Daoy (cell line): ENCODE results near the gene E2F6. TPM values are rescaled to one million over a fixed set of nuclear protein-coding genes. Genes with fewer than 3 reads are reported as not detected.

Experiments
- DNase-seq: peaks from one replicate; pipeline ENCODE4 v3.0.0-alpha.2; 2015; ENCODE audit warnings: low read depth
- total RNA-seq: library from RNA; depleted of rRNA; stranded (reverse); fragments of >200 nt; shearing (Covaris generic); gene quantifications from 2 replicates; pipeline ENCODE4 v1.2.3, GENCODE V29; 2014

Gene E2F6
- total RNA-seq, 1 experiment from 2014 or later, result 32.2 TPM

GRCh38 chr2:11458753-11459152 lies 7.2 kb downstream of the E2F6 start:
- no peak for DNase-seq

DNA sequence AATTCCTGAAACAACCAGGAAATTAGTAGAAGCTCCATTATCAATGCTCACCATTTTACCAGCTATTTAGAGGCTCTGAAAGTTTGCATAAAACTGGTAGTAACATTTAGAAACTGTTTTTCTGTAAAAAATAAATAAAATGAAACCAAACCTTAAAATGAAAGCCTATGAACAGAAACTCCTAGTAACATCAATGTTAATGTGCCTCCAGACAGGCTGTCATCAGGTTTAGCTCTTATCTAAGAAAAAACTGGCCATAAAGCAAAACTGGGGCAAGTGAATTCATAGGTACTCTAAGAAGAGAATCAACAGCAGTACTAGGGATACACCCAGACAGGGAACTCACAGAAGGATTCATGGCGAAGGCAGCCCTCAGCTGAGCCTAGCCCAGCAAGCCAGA lies 8.0 kb downstream of the E2F6 start:
- no peak for DNase-seq

GRCh38 chr2:11456251-11456650 lies 9.7 kb downstream of the E2F6 start:
- DNase-seq, result no peak

DNA sequence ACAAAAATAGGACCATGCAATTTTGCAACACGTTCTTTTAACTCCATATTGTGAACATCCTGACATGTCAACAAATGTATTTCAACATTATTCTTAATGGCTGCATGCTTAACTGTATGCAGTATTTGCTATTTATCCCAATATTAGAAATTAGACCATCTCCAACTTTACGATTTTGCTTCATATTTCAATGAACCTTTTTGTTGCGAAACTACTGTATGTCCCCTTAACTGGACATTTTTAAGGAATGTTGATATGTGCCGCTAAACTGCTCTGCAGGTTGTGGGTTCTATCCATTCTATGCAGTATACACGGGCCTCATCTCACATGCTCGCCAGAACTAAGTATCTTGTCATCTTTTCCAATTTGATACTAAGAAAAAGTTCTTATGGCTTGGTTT lies 11.1 kb downstream of the E2F6 start:
- DNase-seq, result no peak

- no peak for DNase-seq
These were observed 15.2 kb downstream of the E2F6 start for GRCh38 chr2:11450791-11451190.

GRCh38 chr2:11446733-11447248 lies 19.2 kb downstream of the E2F6 start:
- peak; percentile 47 for DNase-seq

- no peak for DNase-seq
These were observed 21.2 kb downstream of the E2F6 start for GRCh38 chr2:11444737-11445136.

GRCh38 chr2:11438555-11439080 lies 27.3 kb downstream of the E2F6 start:
- no peak for DNase-seq

GRCh38 chr2:11437602-11438001 lies 28.4 kb downstream of the E2F6 start:
- no peak for DNase-seq

DNA sequence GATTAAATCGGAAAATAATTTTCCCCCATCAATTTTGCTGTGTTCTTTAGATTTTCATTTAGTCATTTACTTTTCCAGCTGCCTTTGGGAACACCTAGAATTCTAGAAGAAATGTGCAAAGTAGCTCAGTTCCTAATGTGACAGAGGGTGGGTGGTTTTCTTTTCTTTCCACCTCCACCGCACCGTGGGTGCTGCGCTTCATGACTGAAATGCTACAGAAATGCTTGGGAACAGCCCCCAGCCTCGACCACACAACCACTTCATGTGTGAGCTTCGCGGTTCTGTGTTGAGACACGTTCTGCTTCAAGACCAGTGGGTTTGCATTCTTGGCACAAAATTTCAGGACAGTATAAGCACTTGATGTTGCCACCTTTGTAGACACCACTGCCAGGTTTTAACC lies 30.9 kb downstream of the E2F6 start:
- no peak for DNase-seq

- DNase-seq, result no peak
These were observed 31.5 kb downstream of the E2F6 start for GRCh38 chr2:11434443-11434842.

DNA sequence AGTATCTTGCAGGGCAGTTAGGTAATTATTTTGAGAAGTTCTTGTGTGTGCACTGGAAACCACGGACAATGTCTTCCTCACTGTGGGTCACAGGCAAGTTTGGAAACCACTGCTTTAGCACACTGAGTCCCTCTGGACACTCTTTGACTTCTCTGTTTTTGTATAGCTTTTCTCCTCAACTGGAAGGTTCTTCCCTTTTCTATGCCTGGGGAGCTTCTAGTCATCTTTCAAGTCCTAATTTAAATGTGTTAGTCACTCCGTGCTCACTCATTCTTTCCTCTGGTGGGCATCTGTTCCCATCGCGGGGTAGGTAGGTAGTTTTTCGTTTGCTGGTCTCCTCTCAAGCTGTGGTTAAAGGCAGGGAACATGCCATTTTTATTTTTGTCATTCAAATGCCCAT lies 32.1 kb downstream of the E2F6 start:
- no peak for DNase-seq

- no peak for DNase-seq
These were observed 35.2 kb downstream of the E2F6 start for GRCh38 chr2:11430729-11431128.

DNA sequence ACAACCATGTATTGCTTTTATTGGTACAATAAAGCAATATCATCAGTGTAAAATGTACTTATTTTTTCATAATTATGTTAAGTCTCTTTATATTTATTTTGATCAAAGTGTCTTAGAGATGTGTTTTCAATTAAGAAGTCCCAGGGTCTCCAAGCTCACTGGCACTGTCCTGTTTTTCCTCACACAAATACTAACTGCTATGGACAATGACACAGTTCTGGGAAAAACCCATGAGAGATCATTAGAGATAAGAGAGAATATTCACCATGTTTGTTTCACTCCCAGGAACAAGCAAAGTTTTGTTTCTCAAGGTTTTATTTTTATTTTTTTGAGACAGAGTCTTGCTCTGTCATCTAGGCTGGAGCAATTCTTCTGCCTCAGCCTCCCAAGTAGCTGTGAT lies 38.7 kb downstream of the E2F6 start:
- DNase-seq, result no peak

- DNase-seq, result no peak
These were observed 43.0 kb downstream of the E2F6 start for GRCh38 chr2:11422901-11423435.

DNA sequence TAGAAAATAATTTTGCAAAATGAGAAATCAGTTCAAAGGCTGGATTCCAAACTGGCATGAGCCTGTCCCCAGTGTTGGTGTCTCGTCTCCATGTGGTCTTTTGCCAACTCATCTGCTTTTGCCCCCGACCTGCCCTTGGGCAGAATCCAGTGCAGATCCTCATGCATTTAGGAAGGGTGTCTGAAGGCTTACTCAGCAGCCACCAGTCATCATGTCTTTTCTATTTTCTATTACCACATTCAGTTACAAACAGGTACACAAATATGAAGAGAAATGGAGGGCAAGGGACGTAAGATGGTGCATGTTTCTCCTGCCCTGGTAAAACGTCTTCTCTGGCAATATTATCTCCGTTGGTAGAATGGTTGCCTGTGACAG lies 43.5 kb downstream of the E2F6 start:
- no peak for DNase-seq

GRCh38 chr2:11421863-11422490 lies 44.0 kb downstream of the E2F6 start:
- no peak for DNase-seq

DNA sequence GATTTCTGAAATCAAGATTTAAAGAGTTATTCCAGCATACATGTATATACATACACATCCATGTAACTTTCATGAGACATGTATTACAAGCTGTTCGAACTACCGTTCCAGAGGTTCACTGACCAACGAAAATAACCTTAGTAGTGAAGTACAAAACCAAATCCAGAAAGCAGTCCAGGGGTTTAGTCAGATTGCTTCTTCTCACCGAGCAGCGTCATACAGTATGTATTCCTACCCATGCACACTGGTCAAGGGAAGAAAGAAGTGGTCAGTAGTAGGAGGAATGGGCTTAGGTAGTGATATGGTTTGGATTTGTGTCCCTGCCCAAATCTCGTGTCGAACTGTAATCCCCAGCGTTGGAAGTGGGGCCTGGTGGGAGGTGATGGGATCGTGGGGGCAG lies 45.3 kb downstream of the E2F6 start:
- DNase-seq, result no peak

DNA sequence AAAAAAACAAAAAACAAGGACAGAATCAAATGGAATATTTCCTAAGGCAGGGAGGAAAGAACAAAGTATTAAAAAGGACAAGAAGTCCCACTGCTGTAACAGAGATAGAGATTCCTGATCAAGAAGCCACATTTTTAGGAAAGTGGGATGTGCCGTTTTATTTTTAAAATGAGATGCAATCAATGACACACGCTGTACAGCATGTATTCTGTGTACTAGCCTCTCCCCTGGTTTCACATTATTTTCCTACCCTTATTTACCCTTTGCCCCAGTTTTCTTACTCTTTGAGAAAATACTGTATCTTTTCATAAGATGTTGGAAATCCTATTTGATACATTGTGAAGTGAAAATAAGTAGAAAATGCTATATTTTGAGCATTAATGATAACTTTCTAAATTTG lies 45.8 kb downstream of the E2F6 start:
- DNase-seq, result no peak

- no peak for DNase-seq
These were observed 46.2 kb downstream of the E2F6 start for GRCh38 chr2:11419781-11420180.

GRCh38 chr2:11417946-11418585 lies 47.9 kb downstream of the E2F6 start:
- peak; percentile 20 for DNase-seq

DNA sequence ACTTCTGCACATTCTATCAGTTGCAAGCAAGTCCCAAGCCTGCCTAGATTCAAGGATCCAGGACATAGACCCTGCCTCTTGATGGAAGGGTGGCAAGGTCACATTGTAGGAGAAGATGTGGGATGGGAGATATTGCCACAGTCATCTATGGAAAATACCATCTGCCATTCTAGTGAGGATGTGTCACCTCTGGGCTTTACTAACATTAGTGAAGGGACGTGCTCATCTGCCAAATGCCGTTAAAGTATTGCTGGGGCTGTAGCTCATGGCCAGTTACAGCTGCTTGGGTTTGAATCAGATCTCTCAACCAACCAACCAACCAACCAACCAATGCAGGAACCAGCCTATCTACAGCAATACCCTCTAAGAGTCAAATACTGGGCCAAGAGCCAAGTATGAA lies 49.0 kb downstream of the E2F6 start:
- no peak for DNase-seq

DNA sequence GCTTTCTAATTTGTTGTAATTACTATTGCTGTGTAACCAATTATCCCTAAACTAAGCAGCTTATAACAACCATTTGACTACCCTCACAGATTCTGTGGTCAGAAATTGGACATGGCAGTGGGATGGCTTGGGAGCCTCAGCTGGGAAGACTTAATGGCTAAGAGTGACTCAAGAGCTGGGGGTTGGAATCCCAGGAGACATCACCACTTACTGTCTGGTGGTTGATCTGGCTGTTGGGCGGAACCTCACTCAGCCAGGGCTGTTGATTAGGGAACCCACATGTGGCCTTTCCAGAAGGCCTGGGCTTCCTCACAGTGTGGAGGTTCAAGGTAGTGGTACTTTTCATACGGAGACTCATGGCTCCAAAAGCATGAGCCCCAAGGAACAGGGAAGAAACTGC lies 49.8 kb downstream of the E2F6 start:
- DNase-seq, result no peak
